HG02870 (cell line): ENCODE data around the gene KCNMA1.
A peak's percentile ranks its signal among the peaks of the same experiment; 100 is the strongest.

Experiments
- ATAC-seq: cut with Tn5 transposase; IDR thresholded peaks from one replicate; pipeline ENCODE4 v1.9.1; 2021; ENCODE audit warnings: mild to moderate bottlenecking, moderate library complexity; ENCODE audit not compliant: unreplicated experiment

Gene KCNMA1

GRCh38 chr10:77287647-77288120 lies 349.9 kb downstream of the KCNMA1 start:
- no peak for ATAC-seq

- no peak for ATAC-seq
These were observed 350.8 kb downstream of the KCNMA1 start for GRCh38 chr10:77286531-77287508.

GRCh38 chr10:77285529-77286182 lies 352.0 kb downstream of the KCNMA1 start:
- no peak for ATAC-seq

- ATAC-seq = no peak
These were observed 352.8 kb downstream of the KCNMA1 start for GRCh38 chr10:77284797-77285196.

GRCh38 chr10:77283326-77283725 lies 354.3 kb downstream of the KCNMA1 start:
- no peak for ATAC-seq

GRCh38 chr10:77282163-77282562 lies 355.4 kb downstream of the KCNMA1 start:
- ATAC-seq = no peak

GRCh38 chr10:77281719-77282118 lies 355.9 kb downstream of the KCNMA1 start:
- no peak for ATAC-seq

- no peak for ATAC-seq
These were observed 358.4 kb downstream of the KCNMA1 start for GRCh38 chr10:77279207-77279606.

- ATAC-seq = no peak
These were observed 363.4 kb downstream of the KCNMA1 start for GRCh38 chr10:77274046-77274795.

GRCh38 chr10:77269163-77269562 lies 368.4 kb downstream of the KCNMA1 start:
- ATAC-seq = no peak

GRCh38 chr10:77268721-77269120 lies 368.9 kb downstream of the KCNMA1 start:
- ATAC-seq = no peak

- no peak for ATAC-seq
These were observed 369.6 kb downstream of the KCNMA1 start for GRCh38 chr10:77267703-77268675.

- ATAC-seq = no peak
These were observed 371.4 kb downstream of the KCNMA1 start for GRCh38 chr10:77266242-77266641.

GRCh38 chr10:77264527-77264926 lies 373.1 kb downstream of the KCNMA1 start:
- no peak for ATAC-seq

- ATAC-seq = peak; percentile 68
These were observed 373.5 kb downstream of the KCNMA1 start for GRCh38 chr10:77264107-77264506.

- ATAC-seq = no peak
These were observed 373.9 kb downstream of the KCNMA1 start for GRCh38 chr10:77263700-77264099.

GRCh38 chr10:77261146-77261545 lies 376.5 kb downstream of the KCNMA1 start:
- no peak for ATAC-seq

GRCh38 chr10:77259171-77259874 lies 378.3 kb downstream of the KCNMA1 start:
- no peak for ATAC-seq

- no peak for ATAC-seq
These were observed 381.3 kb downstream of the KCNMA1 start for GRCh38 chr10:77256346-77256745.
